ENCODE results near the gene MUC4.
"Not testable (repeated sequence)": the region's sequence is repeated elsewhere in the genome, so short reads cannot be mapped to it uniquely, and the experiment has no call there.

Gene MUC4

GRCh38 chr3:195809796-195810454 is 1.8 kb downstream of the MUC4 start:
- no peak for DNase-seq (ENCODE audit: low spot score)

- no peak for DNase-seq (ENCODE audit: low spot score)
These were observed 2.4 kb downstream of the MUC4 start for GRCh38 chr3:195809291-195809785.

- DNase-seq (ENCODE audit: low spot score): no peak
These were observed 2.9 kb downstream of the MUC4 start for GRCh38 chr3:195808741-195809290.

- no peak for DNase-seq (ENCODE audit: low spot score)
These were observed 4.0 kb downstream of the MUC4 start for GRCh38 chr3:195807681-195808121.

GRCh38 chr3:195806916-195807231 is 4.9 kb downstream of the MUC4 start:
- DNase-seq (ENCODE audit: low spot score): no peak

DNA sequence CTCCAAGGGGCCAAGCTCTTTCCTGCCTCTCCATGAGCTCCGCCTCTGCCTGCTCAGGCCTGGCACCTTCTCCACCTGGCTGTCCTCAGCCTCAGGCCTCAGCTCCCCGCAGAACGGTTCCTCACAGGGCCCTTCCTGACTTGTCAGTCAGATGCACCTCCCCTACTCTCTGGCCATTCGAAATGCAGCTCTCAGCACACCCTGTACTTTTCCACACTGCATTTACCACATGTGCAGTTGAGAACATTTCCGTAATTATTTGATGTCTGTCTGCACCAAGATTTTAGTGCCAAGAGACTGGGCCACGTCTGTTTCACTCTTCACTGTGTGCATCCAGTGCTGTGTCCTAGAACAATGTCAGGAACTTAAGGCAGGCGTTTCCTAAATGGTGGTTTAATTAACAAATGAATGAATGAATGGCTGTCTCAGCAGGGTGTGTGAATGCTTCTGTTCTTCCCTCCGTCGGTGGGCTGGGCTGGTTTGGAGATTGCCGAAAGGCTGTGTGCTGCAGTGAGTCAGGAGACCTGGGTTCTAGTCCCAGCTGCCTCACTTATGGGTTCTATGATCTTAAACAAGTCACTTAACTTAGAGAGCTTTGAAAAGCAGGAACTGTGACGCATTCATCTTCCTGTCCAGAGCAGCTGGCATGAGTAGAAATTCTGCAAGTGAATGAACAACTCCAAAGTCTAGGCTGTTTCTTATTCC is 5.4 kb downstream of the MUC4 start:
- no peak for DNase-seq (ENCODE audit: low spot score)

DNA sequence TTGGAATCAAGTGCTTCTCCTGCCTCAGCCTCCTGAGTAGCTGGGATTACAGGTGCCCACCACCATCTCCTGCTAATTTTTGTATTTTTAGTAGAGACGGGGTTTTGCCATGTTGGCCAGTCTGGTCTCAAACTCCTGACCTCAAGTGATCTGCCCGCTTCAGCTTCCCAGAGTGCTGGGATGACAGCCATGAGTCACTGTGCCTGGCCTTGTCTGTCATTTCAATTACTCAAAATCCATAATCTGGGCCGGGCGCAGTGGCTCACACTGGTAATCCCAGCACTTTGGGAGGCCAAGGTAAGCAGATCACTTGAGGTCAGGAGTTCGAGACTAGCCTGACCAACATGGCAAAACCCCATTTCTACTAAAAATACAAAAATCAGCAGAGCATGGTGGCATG is 6.1 kb downstream of the MUC4 start:
- DNase-seq (ENCODE audit: low spot score): not testable (repeated sequence)

GRCh38 chr3:195805181-195805580 is 6.5 kb downstream of the MUC4 start:
- DNase-seq (ENCODE audit: low spot score): no peak

GRCh38 chr3:195803289-195803908 is 8.3 kb downstream of the MUC4 start:
- no peak for DNase-seq (ENCODE audit: low spot score)

- no peak for DNase-seq (ENCODE audit: low spot score)
These were observed 8.9 kb downstream of the MUC4 start for GRCh38 chr3:195802795-195803194.

- no peak for DNase-seq (ENCODE audit: low spot score)
These were observed 9.4 kb downstream of the MUC4 start for GRCh38 chr3:195802261-195802701.

- DNase-seq (ENCODE audit: low spot score): no peak
These were observed 10.2 kb downstream of the MUC4 start for GRCh38 chr3:195801251-195802183.

- DNase-seq (ENCODE audit: low spot score): no peak
These were observed 11.5 kb downstream of the MUC4 start for GRCh38 chr3:195800240-195800639.

DNA sequence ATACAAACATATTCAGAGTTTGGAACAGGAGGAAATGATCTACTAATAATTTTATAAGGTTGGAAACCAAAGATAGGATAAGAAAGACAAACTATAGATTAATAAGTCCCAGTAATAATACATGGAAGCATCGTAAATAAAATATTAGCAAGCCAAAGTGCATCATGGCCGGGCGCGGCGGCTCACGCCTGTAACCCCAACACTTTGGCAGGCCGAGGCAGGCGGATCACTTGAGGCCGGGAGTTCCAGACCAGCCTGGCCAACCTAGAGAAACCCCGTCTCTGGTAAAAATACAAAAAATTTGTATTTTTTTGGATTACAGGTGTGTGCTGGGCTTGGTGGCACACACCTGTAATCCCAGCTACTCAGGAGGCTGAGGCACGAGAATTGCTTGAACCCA is 14.9 kb downstream of the MUC4 start:
- DNase-seq (ENCODE audit: low spot score): no peak

GRCh38 chr3:195794708-195795107 is 17.0 kb downstream of the MUC4 start:
- no peak for DNase-seq (ENCODE audit: low spot score)

DNA sequence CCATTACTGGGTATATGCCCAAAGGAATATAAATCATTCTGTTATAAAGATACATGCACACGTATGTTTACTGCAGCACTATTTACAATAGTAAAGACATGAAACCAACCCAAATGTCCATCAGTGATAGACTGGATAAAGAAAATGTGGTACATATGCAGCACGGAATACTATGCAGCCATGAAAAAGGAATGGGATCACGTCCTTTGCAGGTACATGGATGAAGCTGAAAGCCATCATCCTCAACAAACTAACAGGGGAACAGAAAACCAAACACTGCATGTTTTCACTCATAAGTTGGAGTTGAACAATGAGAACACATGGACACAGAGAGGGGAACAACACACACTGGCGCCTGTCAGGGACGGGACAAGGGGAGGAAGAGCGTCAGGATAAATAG is 19.1 kb downstream of the MUC4 start:
- not testable (repeated sequence) for DNase-seq (ENCODE audit: low spot score)

DNA sequence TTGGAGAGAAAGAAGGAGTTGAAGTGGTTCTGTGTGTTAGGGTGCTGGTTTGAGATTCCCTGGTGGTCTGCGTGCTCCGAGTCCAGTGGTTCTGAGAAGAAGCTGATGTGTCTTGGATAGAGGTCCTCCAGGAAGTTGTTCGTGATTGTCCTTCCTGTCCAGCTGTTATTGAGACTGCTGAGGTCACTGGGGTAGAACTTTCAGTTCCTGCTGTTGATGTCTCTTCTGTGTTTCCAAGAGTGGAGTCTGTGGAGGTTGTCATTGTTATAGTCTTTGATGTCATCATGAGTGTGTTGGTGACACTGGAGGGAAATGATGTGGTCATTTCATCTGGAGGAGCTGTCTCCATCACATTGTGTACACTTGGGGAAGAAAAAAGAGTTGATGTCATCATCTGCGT is 20.8 kb downstream of the MUC4 start:
- no peak for DNase-seq (ENCODE audit: low spot score)

DNA sequence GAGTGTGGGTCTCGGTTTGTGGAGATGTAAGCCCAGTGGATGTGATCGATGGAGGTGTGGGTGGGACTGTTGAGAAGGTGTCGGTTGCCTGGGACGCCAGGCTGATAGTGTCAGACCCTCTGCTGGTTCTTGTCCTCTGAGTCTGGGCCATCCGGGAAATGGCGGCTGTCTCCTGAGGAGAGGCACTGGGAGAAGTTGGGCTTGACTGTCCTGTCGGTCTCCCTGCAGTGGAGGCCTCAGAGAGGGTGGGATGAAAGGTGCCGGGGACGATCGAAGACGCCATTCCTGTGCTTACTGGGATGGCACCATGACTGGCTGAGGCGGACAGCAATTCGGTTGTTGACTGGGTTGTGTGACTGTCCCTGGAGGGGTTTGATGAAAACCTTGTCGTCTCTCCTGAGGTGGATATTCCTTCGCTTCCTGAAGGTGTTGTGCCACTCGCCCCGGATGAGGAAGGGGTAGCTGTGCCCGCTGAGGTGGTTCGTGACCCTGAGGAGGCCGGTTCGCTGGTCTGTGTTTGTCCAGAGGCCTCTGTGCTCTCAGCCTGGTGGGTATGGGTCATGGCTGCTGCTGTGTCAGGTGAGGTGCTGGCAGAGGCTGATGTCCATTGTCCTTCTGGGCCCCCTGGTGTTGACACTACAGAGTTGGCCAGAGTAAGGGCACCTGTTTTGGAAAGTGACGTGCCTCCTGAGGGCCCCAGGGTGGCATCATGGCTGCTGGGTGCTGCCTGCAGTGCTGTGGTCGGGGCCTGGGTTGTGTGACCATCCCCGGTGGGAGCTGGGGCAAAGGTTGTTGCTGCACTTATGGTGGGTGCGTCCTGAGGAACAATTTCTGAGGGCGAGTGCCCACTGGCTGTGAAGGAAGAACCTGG is 22.8 kb downstream of the MUC4 start:
- no peak for DNase-seq (ENCODE audit: low spot score)

GRCh38 chr3:195785781-195786405 is 25.8 kb downstream of the MUC4 start:
- DNase-seq (ENCODE audit: low spot score): not testable (repeated sequence)

GRCh38 chr3:195784031-195784430 is 27.7 kb downstream of the MUC4 start:
- DNase-seq (ENCODE audit: low spot score): not testable (repeated sequence)

Measured in hematopoietic multipotent progenitor cell treated with erythropoietin and hydrocortisone succinate and interleukin-3 and kit ligand, for 17 days (in vitro differentiated cells).